ENCODE results near the gene SPINT1. TPM values are rescaled to one million over a fixed set of nuclear protein-coding genes. Genes with fewer than 3 reads are reported as not detected.

The SPINT1 gene, protein sequence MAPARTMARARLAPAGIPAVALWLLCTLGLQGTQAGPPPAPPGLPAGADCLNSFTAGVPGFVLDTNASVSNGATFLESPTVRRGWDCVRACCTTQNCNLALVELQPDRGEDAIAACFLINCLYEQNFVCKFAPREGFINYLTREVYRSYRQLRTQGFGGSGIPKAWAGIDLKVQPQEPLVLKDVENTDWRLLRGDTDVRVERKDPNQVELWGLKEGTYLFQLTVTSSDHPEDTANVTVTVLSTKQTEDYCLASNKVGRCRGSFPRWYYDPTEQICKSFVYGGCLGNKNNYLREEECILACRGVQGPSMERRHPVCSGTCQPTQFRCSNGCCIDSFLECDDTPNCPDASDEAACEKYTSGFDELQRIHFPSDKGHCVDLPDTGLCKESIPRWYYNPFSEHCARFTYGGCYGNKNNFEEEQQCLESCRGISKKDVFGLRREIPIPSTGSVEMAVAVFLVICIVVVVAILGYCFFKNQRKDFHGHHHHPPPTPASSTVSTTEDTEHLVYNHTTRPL
- 0.90 and 1.1 TPM in 2 replicates for total RNA-seq

DNA sequence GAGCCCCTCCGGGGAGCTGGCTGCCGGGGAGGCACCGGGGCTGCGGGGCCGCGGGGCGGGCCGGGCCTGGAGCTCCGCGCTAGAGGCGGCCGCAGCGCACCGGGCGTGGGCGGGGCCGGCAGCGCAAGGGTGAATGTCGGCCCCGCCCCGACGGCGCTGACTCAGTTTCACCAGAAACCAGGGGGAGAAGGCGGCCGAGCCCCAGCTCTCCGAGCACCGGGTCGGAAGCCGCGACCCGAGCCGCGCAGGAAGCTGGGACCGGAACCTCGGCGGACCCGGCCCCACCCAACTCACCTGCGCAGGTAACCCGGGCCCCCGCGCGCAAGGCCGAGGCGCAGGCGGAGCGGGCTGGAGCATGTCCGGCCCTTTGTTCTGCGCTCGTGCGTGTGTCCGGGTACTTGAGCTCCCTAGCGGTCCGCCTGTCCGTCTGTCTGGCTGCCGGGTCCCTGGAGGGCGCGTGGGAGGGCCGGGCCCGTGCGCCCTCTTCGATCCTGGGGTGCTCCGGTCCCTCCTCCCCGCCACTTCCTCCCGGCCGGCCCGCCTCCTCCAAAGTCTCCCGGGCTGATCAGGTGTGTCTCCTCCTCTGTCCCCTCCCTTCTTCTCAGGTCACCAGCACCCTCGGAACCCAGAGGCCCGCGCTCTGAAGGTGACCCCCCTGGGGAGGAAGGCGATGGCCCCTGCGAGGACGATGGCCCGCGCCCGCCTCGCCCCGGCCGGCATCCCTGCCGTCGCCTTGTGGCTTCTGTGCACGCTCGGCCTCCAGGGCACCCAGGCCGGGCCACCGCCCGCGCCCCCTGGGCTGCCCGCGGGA, at the start of gene SPINT1:
TSS of gene SPINT1 (plus strand) at position 164 of the 811 bp plus-strand sequence. CDS start at position 671, 507 bp downstream.
- DNase-seq (ENCODE audit: low read depth in 2 of 2), result no peak

DNA sequence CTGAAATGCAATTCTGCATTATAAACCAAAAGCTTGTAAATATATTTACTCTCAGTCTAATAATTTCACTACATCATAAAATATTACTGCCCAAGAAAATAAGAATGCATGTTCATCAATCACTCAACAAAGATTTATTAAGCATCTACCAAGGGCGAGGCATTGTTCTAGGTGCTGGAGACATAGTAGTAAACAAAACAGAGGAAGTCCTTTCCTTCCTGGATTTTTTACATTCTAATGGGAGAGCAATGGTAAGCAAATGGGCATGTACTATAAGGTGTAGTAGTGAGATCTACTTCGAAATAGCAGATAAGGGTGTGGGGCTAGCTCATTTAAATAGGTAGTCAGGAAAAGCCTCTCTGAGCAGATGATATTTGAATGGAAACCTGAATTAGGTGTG, 47.8 kb upstream of the SPINT1 start:
- DNase-seq (ENCODE audit: low read depth in 2 of 2), result peak in 1 of 2 donors; percentile 85

DNA sequence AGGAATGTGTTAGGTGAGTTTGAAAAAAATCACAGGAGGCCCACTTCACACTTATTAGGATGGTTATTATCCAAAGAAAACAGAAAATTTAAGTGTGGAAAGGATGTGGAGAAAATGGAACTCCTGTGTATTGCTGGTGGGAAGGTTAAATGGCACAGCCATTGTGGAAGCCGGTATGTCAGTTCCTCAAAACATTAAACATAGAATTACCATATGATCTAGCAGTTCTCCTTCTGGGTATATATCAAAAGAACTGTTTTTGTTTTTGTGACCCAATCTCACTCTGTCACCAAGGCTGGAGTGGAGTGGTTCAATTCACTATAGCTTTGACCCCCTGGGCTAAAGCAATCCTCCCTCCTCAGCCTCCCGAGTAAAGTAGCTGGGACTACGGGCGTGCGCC, 47.3 kb upstream of the SPINT1 start:
- DNase-seq (ENCODE audit: low read depth in 2 of 2), result peak in 1 of 2 donors; percentile 15

DNA sequence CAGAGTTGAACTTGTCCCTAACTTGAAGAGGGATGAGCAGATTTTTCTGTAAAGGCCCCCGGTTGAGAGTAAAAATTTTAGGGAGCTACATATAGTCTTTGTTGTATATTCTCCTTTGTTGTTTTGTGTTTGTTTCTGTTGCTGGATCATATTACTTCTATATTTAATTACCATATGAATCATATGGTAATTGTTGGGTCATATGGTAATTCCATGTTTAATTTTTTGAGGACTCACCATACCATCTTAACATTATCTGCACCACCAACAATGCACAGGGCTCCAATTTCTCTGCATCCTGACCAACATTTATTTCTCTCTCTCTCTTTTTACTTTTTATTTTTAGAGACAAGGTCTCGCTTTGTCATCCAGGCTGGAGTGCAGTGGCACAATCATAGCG, 44.3 kb upstream of the SPINT1 start:
- DNase-seq (ENCODE audit: low read depth in 2 of 2), result no peak

DNA sequence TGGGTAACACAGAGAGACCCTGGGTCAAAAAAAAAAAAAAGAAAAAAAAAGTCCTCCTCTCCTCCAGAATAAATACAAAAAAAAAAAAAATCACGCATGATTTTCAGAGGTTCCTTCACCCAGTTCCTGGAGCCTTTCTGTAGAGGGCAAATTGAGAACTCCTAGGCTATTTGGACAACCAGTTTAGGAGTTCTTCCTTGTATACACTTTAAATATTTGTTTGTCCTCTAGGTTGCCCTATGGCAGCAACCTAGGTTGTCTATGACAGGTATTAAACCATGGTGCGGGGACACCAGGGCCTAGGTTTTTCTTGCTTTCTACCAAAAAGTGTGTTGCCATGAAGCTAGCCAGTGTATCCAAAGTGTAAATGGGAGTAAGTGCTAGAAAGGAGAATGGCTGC, 40.8 kb upstream of the SPINT1 start:
- DNase-seq (ENCODE audit: low read depth in 2 of 2), result no peak

DNA sequence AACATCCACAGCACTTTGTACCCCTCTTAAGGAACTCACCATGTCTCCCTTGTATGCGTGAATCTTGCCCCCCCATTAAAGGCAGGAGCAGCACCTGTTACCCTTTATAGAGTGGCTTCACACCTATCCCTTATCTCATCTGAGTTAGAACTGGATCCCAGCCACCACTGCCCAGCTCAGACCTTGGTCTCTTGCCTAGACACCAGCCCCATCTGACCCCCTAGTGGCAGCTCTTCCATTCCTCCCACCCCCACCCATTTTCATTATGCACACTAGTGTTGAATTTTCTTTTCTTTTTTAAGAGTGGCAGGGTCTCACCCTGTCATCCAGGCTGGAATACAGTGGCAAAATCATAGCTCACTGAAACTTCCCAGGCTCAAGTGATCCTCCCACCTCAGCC, 40.2 kb upstream of the SPINT1 start:
- no peak for DNase-seq (ENCODE audit: low read depth in 2 of 2)

DNA sequence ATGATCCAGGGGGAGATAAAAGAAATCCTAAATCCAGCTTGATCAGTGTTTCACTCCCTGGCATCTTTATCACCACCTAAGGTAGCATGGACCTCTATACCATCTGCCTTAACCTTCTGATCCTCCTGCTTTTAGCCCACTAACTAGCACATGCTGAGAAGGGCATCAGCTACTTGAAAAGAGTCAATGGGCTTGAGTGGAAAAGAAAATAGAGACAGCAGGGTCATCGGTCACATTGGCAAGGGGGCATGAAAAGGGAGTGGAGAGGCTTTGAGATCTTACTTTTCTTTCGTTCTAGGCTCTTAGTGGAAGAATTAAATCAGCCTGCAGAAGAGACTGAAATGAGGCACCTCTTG, 37.2 kb upstream of the SPINT1 start:
- no peak for DNase-seq (ENCODE audit: low read depth in 2 of 2)

DNA sequence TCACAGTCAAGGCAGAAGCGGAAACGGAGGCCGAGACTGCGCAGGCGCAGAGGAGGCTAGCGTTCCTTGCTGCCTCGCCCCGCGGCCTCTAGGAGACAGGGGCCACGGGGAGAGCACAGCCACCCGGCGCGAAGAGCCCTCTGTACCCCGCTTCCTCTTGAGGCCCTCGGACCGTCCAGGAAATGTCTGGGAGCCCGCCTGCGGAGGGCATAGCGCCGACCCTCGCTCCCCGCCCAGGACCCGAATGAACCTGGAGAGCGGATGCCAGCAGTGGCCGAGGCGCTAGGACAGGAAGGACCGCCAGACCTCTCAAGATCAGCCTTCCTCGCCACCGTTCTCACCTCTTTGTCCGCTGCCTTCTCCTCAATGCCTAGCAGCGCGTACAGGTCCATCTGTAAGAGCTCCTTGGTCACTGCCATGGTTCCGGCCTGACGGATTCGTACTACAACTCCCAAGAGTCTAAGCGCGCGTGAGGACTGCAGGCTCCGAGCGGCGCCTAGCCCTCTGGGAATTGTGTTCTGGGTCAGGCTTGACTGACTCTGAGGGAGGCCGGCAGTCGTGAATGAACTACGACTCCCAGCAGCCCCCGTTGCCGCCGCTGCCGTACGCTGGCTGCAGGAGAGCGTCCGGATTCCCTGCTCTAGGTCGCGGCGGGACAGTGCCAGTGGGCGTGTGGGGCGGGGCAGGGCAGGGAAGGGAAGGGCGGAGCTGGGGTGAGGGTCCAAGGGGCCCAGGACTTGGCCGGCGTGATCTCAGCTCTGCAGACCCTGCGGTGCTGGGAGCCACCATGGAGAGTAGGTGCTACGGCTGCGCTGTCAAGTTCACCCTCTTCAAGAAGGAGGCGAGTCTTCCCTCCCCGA, 36.6 kb upstream of the SPINT1 start, which contains the start of the genes DNAJC17 and ZFYVE19:
TSS of gene DNAJC17 (minus strand) at position 446 of the 860 bp plus-strand sequence. CDS start at position 419, 27 bp downstream.
TSS of gene ZFYVE19 (plus strand) at position 62 of the 860 bp plus-strand sequence. CDS start at position 563, 501 bp downstream.
- peak; percentile 95 to 99 for DNase-seq (ENCODE audit: low read depth in 2 of 2)

DNA sequence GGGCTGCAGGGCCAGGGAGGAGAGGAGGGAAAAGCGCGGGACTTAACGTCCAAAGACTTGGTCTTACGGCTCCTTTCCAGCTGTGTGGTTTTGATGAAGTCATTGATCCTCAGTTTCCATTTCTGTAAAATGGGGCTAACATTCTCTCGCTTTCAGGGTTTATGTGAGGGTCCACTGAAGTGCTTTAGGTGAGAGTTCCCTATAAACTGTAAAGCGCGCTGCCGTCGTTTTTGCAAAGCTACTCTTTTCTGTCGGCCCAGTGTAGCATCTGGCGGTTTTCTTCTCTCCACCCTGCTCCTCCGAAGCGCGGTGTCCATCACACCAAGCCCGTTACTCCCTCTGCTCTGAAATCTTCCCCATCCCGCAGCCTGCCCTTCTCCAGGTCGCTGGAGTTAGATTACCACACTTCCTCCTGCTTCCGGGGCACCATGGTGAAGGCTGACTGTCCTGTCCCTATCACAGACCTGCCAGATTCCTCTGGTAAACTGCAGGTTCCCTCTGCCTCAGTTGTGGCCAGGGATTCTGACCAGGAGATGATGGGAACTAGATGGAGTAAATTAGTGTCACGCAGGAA, 35.9 kb upstream of the SPINT1 start:
- DNase-seq (ENCODE audit: low read depth in 2 of 2), result no peak

DNA sequence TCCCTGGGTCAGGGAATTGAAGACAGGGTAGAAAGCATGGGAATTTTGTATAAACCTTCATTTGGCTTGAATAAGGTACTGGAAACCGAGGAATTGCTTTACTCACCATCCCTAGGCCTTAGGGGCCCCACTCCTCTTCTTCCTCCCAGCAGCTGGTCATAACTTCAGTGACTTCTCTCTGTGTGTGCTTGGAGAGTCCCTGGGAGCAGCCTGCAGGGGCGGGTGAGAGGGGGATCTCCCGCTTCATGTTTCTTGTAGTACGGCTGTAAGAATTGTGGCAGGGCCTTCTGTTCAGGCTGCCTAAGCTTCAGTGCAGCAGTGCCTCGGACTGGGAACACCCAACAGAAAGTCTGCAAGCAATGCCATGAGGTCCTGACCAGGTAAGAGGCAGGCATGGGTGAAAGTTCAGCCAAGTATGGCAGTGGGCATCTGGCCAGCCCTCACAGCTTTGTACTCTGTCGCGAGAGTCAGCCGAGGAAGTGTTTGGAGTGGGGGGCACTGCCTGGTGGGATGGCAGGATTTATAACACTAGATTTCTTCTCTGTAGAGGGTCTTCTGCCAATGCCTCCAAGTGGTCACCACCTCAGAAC, 34.9 kb upstream of the SPINT1 start:
- DNase-seq (ENCODE audit: low read depth in 2 of 2), result no peak

DNA sequence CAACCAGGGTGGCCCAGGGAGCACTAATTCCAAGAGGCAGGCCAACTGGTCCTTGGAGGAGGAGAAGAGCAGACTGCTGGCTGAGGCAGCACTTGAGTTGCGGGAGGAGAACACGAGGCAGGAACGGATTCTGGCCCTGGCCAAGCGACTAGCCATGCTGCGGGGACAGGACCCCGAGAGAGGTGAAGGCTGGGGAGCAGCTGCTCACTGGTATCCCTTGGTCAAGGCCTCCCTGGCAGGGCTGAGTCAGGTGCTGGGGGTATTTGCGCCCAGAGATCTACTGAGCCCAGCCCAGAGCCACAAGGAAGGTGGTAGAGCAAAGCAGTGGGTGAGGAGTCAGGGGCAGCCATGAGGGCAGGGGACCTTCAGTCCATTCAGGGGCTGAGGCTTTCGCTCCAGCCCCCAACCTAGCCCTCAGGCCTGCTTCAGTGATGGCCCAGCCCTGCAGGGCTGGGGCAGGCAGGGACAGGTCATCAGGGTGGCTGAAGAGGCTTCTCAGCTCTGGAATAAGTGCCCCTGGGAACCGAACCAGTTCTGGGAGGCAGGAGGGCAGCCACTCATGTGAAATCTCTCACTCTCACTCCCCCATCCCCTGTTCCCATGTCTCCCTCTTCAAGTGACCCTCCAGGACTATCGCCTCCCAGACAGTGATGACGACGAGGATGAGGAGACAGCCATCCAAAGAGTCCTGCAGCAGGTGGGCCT, 31.0 kb upstream of the SPINT1 start:
- no peak for DNase-seq (ENCODE audit: low read depth in 2 of 2)

DNA sequence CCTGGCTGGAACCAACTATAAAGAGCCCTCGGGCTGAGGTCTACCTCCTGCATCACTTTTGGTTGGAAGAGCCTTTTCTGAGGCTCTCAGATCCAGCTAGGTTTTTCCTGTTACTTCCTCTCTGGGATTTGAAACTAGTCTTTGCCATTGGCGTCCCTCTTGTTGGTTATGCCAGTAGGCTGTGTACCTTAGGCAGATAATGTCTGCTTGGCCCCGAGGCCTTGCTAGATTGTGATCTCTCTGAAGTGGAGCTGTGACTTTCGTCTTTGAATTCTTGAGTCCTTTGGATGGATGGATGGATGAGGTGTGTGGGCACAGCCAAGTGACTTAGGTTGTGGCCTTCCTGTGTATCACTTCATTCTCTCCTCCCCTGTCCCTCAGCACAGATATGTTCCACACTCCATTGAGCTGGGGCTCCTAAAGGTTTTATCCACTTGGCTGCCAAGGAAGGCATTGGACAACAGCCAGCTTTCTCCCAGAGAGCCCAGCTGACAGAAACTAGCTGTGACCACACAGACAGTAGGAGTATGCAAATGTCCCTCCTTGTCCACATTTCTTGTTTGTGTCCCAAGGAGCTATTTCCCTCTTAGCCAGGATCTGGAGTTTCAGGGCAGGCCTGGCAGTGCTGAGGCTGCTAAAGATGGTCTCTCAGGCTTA, 28.7 kb upstream of the SPINT1 start:
- no peak for DNase-seq (ENCODE audit: low read depth in 2 of 2)

DNA sequence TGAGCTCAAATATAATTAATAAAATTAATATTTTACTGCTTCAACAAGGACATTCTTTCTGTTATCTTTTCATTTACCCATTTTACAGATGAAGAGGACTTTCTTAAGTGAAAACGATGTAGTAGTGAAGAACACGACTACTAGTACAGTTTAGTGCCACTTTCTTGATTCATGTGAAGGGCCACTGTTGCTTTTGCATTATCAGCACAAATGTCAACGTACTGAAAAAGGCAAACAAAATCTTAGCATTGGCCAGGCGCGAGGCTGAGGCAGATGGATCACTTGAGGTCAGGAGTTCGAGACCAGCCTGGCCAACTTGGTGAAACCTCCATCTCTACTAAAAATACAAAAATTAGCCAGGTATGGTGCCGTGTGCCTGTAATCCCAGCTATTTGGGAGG, 24.8 kb upstream of the SPINT1 start:
- no peak for DNase-seq (ENCODE audit: low read depth in 2 of 2)

DNA sequence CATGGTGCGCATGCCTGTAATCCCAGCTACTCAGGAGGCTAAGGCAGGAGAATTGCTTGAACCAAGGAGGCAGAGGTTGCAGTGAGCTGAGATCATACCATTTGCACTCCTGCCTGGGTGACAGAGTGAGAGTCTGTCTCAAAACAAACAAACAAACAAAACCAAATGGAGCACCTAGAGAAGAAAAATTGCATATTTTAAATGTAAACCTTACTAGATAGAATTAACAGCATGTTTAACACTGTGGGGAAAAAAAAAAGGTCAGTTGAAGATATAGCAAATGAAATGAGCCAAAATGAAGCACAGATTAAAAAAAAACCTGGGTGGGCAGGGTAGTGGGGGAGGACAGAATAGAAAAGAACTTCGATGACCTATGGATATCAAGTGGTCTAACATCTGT, 22.7 kb upstream of the SPINT1 start:
- no peak for DNase-seq (ENCODE audit: low read depth in 2 of 2)

DNA sequence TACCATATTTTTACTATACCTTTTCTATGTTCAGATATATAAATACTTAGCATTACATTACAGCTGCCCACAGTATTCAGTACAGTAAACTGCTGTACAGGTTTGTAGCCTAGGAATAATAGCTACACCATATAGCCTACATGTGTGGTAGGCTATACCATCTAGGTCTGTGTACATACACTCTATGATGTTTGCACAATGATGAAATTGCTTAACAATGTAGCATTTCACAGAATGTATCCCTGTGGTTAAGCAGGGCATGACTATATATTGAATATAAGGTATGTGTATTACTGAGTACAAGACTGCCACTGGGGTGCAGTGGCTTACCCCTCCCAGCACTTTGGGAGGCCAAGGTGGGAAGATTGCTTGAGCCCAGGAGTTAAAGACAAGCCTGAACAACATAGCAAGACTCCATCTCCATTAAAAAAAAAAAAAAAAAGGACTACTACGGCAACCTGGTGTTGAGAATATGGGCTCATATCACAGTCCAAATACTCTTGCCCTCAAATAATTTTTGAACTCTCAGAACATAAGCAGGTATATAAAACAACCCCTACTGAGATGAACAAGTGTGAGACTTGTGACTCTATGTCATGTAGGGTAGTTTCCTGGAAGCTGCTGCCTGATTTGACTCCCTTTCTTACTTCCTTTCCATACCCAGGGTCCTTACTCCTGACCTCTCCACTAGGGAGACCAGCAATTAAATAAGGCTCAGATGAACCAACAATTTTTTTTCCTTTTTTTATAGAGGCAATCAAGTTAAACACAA, 20.1 kb upstream of the SPINT1 start:
- DNase-seq (ENCODE audit: low read depth in 2 of 2), result no peak

DNA sequence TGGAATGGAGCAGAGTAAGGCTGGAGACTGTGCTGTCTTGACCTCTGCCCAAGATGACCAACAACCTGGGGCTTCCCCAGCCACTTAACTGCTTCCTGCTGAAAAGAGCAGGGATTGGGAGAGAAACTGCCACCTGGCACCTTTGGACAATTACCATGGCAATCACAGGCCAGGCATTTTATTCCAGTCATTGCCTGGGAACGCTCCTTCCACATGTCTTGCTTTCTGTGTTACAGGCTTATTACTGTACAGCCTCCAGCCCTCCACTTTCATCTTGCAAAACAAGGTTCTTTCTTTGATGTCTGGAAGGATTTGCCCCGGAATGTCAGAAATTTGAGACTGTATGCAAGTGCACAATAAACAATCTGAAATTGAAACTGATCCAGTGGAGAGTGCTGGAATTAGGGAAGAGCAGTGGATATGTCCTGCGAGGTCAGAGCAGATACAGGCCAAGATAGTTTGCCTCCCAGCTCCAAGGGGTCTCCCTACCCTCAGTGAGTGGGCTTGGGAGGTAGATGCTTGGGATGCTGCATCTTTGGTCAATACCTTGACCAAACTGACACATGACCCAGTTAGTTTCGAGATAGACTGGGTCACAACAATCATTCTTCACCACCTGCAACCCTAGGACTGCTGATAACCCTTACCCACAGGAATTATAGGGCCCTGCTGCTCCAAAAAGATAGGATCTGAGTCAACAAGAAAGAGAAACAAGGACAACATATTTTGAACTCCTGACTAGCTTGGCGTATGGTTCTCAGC, 18.0 kb upstream of the SPINT1 start:
- DNase-seq (ENCODE audit: low read depth in 2 of 2), result no peak

DNA sequence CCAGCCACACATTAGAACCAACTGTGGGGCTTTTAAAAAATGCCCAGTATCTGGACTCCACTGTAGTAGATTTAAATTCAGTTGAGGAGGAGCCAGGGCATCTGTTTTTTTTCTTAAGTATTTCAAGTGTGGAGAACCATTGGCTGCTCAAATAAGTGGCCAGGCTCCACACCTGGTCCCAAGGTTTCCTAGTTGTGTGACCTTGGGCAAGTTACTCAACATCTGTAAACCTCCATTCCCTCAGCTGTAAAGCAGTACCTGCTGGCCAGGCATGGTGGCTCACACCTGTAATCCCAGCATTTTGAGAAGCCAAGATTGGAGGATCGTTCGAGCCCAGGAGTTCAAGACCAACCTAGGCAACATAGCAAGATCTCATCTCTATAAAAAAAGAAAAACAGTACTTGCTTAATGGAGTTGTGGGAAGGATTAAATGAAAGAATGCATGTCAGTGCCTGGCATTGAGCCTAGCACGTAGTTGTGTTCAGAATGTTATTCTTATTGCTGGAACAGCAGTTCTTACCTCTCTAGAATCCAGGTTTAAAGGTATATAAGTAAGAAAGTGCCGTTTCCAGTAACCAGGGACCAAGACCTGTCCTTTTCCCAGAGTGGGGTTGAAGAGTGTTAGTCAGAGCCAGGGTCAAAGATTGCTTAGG, 17.3 kb upstream of the SPINT1 start:
- DNase-seq (ENCODE audit: low read depth in 2 of 2), result no peak

Data from dermis microvascular lymphatic vessel endothelial cell (primary cell).